MV-4-11 (cell line): ENCODE data around the gene HOXD11.

Source experiments
- DNase-seq: peaks from one replicate; lab custom pipeline; 2025; lab: John Stamatoyannopoulos, UW

Gene HOXD11

DNA sequence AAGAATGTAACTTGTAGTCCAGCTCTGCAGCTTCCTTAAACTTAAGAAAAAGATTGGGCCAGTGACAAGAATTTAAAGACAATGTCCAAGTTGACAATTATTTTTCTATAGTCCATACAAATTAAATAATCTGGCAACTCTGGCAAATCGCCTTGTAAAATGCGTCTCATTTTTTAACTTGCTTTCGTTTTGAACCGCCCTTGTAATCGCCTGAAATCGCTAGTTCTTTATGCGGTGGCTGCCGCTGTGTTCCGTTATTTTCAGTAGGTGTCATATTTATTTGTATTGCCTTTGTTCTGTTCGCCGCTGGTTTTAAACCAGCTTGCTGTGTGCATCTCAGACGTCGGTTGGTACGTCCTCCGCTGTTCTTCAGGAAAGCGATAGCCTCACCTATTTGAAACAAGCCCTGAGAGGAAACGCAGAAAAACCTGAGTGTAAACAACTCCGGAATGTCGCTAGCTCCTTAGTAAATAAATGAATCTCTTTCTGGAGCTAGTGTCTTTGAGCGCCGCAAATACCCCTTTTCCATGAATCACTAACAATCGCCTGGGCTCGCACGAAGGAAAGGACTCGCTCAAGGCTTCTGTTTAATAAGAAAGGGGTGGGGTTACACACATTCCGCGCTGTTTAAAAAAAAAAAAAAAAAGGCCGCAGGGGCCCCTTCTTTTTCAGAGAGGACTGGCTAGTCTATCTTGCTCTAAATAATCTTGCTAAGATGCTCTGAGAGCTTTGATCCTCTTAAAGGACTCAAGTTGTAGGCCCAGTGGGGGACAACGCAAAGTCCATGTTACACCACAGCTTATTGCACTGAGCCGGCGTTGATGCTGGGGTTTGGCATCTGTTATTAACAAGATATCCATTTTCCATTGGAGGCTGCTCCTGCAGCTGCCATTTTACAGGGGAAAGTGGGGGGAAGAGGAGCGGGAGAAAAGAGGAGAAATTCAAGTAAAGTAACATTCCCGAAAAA, 25.4 kb downstream of the HOXD11 start:
- DNase-seq = no peak

DNA sequence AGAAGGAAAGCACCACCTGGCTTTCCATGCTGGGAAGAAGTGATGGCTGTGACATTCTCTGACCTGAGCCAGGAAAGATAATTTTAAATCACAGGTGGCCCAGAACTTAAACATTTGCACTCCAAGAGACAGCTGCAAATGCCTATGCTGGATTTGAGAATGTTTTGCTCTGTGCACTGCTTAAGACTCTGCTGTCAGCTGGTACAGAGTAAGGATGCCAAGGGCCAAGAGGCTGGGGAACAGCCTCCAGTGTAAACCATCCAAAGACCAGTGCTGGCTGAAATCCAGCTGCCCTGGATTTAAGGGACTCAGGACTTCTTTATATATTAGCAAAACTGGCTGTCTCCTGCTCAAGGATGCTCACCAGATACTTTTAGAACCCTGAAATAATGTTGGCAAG, 26.3 kb downstream of the HOXD11 start:
- no peak for DNase-seq

DNA sequence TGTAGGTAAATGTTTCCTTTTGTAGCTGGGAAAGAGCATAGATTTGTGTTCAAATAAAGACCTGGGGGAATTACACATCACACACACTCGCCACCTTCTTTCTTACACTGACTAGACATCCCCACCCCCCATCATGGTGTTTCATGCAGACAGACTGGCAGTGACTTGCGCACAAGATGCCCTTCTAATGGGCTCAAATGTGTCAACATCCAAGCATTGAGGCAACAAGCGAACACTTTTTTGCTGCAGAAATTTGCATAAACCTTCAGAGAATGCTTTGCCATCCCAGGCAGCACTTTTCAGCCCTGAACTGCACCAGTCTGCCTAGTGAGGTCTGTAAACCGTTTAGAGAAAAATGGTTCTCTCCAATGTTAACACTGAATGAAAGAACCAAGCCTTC, 27.0 kb downstream of the HOXD11 start:
- DNase-seq = no peak

DNA sequence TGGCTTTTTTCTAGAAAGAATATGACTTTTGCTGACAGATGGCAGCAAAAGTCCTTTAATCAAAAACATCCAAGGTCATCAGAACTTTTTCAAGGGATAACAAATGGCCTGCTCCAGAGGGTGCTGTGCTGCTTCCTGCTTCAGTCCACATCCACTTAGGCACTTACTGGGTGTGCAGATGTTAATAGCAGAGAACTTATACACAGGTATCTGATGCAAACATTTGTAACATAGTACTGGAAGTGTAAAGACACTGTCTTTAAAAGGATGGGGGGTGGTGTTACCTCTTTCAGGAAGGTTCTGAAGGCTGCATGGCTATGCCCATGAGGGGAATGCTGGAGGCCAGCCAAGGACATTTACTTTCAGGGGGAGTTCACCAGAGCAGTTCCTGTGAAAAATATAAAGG, 28.0 kb downstream of the HOXD11 start:
- DNase-seq = no peak

DNA sequence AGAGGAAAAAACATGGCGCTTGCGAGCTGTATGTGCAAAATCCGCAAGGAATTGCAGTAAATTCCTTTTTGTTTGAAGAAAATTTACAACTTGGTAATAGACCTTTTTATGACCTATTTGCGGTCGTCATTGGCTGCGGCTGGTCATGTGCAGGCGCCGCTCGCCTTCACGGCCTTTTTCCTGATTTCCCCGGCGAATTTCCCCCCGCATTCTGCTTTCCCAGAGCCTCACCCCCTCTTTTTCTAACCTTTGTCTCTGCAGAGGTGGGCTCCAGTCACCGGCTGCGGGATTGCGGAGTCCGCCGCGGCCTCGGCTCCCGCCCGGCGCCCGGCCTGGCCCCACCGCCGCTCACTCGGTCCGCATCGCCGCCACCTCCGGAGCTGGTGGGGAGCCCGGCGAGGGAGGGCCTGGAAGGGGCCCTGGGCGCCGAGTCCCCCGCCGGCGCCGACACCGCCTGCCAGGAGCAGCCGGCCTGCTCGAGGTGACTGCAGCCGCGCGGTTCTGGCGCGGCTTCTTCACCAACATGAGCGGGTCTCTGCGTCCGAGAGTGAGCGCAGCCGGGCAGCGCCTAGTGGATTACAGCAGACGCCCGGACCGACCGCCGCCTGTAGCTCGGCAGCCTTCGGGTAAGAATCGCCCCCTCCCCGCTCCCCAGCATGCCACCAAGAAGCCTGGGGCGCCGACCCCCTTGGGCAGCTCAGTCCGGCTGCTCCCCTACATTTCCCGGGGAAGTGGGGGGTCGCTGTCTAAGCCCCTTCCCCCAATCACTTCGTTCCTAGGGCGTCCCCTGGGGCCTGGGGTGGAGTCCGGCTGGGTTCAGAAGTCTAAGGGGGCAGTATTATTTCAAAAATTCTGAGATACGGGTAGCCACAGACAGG, 29.5 kb downstream of the HOXD11 start:
- no peak for DNase-seq

DNA sequence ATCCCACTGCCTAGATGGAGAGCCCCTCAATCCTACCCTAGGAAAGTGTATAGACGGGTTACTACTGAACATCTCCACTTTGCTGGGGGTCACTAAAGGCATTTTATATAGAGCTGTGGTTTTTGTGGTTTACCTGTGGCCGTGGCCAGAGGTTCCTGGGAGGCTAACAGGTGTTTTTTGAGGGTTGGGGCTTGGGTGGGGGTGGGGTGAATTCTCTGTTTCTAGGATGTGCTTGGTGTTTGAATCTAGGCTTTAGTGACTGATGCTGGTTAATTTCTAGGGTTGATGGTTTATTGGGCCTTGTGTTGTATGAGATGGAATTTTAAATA, 30.1 kb downstream of the HOXD11 start:
- DNase-seq = no peak

DNA sequence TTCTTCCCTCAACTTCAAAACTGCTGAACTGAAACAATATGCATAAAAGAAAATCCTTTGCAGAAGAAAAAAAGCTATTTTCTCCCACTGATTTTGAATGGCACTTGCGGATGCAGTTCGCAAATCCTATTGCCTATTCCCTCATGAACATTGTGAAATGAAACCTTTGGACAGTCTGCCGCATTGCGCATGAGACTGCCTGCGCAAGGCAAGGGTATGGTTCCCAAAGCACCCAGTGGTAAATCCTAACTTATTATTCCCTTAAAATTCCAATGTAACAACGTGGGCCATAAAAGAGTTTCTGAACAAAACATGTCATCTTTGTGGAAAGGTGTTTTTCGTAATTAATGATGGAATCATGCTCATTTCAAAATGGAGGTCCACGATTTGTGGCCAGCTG, 30.8 kb downstream of the HOXD11 start:
- DNase-seq = no peak

DNA sequence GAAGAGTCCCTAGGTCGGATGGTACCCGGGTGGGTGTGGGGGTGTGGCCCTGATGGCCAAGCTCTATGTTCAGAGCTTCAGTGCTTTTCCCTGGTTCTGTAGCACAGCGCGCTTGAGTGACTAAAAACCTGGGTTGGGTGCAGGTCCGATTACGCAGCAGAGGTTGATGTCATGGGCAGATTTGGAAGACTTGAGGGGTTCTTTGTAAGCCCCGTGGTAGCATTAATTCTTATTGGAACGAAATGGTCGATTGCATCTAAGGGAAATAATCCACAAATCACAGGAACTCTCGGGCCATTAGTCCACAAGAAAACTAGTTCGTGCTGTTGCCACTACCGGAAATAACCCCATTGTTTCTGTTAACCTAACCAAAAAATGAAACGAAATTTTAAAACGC, 31.4 kb downstream of the HOXD11 start:
- DNase-seq = no peak

DNA sequence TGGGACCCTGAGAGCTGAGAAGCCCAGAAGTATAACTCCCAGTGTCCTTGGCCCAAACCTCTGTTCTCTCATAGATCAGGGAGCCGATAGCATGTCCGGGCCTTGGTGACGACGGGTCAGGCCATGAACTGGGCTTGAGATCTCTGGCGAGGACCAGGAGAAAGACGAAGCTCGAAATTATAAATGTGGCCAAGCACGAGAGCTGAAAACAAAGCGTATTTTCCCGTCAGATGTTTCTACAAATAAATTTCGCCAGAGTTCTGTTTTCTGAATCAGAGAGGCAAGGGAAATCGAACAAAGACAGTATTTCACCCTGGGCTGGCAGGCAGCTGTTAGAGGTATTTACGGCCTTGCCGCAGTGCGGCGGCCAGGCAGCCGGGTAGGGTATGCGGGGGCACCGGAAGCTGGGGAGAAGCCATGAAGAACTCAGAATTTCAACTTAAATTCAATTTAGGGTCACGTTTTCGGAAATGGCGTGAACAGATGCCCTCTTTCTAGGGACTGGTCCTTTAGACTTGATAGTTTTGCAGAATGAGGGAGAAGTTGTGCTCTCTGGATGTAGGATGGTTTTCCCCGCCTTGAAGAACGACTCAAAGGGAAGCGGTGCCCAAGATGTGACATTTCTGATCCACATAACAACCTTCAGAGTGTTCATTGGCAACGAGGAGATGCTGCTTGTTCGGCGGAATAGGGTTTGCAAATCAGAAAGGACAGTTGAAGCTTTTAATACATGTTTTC, 32.0 kb downstream of the HOXD11 start:
- DNase-seq = no peak

DNA sequence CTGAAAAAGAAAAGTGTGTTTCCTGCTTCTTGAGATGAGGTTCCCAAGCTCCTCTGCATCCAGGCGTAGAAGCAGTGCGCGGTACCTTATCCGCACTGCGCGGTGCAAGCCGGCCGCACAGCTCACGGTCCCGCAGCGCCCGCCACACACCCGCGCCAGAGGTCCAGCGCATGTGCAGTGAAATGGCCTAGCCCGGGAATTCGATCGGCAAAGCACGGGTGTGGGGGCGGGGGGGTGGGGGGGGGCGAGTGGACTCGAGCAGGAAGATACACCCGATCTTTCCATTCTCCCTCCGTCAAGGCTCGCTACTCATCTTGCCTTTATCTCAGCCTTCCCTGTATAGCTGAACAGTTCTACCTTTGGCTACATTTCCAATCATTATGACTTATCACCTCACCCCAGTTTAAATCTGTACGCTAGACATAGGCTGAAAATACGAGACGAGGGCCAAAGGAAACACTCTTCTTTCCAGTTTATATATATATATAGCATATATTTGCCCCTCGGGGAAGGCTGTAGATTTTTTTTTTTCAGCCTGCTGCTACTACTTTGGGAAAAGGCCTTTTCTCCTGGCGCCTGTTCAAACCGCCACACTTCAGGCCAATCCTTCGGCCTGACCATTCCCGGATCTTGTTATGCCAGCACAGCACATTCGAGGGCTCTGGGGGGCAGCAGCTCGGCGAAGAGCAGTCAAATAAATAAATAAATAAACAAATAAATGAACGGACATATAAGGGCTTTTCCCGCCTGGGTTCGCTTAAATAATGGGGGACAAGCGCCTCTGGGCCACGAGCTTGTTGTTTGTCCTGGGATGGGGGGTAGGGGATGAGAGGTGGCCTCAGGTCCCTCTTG, 32.8 kb downstream of the HOXD11 start:
- no peak for DNase-seq

DNA sequence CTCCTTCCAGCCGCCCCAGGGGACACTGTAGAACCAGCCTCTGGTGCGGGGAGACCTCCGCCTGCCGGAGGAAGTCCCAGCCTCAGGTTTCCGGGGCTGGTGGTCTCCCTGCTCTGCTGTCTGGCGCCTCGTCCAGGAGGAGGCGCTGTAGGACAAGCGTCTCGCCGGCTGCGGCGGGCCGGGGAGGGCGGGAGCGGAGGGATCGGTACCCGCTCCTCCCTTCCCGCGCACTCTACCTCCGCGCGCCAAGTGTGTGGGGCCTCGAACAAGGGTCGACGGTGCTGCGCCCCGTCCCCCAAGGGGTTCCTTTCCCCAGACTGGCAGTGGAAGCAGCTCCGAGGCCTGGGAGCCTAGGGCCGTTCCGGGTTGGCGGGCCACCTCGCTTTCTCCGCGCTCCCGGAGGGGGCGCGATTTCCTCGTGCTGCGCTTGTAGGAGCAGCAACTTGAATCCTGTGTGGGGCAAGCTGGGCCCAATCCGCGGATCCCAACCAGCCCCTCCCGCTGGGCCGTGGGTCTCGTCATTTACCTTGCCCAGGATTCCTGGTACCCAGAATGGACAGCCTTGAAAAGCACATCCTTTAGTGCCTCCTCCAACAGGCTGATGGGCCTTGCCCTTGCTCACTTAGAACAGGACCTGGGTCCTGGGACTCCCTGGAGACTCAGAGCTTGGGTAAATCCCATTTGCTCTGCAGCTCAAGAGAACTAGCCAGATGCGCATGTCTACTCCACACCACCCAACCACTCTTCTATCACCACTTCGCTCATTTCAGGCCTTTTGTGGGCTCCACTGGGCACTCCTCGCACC, 33.6 kb downstream of the HOXD11 start:
- peak; percentile 43 for DNase-seq

DNA sequence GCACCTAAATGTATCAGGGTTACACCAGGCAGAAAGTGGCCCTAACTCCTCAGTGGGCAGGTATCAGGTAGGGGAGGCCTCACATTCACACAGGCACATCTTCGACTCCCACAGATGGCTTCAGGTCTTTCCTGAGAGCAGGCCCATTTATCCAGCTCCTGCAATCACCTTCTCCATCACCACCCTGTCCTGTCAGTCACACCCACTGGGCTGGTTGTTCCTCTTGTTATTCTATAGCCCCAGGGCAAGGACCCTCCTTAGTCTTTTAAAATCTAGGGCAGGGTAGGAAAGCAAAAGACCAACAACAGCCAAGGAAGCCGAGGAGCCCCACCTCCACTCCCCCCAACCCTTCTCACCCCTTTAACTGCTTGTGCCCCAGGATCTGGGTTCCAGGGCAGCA, 35.2 kb downstream of the HOXD11 start:
- DNase-seq = no peak

DNA sequence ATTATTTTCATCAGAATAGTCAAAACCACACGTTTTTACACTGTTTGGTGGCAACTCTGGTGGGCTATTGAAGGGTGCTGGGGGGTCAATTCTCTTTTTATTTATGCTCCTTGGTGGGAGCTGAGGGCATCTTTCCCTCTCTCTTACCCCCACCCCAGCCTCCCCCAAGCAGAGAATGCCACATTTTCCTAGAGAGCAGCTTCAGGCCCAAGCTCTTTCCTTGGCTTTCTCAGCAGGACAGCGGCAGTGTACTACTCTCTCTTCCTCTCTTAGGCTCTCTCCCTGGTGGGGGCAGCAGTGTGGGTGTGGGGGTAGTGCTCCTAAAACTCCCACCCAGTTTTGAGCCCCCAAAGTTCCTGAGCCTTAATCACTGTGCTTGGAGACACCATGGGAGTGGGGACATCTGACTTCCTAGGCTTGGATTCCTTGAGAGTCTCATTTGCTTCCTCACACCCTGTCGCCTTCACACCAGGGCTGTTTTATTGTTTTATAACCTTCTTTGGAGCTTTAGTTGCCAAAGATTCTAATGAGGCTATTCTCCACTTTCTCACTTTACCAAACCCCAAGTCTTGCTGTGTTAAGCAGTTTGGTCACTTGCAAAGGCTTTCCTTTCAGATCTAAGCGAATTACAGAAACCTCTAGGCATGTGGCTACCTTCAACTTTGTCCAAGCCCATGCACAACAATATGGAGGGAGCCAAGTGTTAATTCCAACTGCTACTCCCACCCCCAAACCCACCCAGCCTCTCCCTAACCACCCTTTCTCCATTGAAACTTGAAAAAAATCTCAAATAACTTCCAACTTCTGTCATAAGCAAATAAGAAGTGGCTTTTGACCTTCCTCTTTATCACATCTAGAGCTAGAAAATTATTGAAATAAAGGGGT, 38.2 kb downstream of the HOXD11 start:
- DNase-seq = no peak

DNA sequence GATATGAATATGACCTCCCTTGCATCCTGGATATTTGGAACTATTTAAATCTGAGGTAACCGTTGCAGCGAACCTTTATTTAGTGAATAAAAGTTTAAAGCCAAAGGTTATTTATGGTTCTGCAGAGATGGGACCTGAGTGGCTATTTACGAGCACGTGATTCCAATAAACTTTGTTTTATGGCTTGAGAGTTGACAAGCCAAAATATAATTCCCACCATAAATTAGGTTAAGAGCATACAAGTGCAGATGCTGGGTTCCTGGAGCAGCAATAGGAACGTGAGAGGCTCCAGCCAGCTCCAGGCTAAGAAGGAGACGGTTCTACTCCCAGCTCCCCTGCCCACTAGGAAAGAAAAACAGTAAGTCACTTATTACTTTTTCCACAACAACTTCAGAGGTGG, 39.0 kb downstream of the HOXD11 start:
- no peak for DNase-seq

DNA sequence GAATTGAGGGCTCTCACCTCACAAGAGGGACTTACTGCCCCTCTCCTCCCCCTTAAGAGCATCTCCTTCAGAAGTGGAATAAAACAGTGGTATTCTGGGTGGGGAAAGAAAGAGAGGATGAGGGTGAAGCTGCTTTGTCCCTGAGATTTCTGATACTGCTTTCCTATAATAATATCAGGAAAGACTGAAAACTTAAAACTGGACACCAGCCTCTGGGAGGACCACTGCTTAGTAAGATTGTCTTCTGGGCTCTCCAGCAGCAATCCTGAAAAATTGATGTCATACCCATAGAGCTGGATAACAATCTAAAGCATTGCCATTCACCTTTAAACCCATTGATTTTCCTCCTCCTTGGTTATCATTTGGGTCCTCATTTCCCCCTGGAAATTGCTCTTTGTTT, 39.6 kb downstream of the HOXD11 start:
- no peak for DNase-seq

DNA sequence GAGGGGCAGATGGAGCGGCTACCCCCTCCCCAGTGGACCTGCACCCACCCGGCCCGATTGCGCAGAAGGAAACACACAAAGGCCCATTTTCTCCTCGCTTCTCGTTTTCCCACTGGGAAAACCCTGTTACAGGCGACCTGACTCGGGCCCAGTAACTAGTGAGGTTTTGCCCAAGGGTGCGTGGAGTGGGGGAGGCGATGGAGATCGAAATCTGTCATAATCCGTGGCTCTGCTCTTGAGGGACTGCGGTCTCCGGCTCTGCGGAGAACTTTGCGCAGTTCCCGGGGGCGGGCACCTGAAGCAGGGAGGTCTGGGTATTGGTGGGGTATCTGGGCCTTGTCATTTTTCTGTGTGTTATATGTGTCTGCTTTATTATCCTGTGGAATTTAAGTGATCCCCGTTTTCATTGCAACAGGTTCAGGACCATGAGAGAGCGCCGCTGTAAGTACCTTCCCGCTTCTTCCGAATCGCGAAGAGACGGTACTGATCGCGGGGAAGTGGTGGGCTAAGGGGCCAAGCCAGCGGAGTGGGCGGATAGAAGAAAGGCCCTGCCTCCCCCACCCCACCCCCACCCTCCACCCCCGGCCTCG, 40.2 kb downstream of the HOXD11 start:
- DNase-seq = no peak

DNA sequence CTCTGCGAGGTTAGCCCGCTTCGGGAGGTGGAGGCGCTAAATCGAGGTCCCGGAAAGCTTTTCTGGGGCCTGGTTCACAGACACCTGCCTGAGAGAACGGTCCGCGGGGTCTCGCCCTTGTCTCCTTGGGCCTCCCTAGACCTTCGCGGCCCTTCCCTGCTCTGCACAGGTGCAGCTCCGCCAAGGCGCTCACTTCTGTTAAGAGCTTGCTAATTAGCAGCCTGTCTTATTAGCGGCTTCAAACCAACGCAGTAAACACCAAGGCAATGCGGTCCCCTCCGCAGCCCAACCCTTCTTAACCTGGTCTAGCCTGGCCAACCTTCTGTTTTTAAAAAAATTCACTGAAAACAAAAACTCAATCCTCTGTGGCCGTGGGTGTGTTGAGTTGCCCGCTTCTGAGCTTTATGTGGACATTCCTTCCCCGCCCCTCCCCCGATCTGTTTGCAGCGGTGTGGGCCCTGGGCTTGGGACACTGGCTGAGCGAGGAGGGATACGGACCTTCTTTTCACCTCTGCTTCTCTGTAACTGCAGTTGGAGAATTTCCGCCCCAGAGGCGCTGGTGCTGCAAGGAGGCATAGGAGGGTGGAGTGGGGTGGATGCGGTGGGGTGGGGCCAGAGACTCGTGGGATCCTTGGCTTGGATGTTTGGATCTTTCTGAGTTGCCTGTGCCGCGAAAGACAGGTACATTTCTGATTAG, 40.9 kb downstream of the HOXD11 start:
- no peak for DNase-seq

DNA sequence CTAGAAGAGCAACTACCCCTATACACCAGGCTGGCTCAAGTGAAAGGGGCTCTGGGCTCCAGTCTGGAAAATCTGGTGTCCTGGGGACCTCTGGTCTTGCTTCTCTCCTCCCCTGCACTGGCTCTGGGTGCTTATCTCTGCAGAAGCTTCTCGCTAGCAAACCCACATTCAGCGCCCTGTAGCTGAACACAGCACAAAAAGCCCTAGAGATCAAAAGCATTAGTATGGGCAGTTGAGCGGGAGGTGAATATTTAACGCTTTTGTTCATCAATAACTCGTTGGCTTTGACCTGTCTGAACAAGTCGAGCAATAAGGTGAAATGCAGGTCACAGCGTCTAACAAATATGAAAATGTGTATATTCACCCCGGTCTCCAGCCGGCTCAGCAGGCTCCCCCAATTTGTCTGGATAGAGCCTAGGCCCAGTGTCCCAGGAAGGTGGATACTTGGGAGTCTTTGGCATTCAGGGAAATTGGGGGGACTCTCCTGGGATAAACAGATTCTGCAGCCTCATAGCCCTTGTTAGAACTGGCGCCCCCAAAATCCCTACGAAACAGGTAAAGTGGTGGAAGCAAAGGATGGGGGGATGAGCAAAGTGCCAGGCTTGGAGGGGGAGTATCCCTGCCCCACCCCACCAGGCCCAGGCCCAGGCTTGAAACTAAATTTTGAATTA, 41.8 kb downstream of the HOXD11 start:
- no peak for DNase-seq
